Karpas-422 (cell line): ENCODE results near the gene ITFG1. TPM values are rescaled to one million over a fixed set of nuclear protein-coding genes. Genes with fewer than 3 reads are reported as not detected.

Experiments used
- DNase-seq: peaks from one replicate; pipeline ENCODE4 v3.0.0-alpha.2; 2015
- H2AFZ ChIP-seq: fragments of 200-600 bp; sonication (generic); 2 replicates; pipeline ENCODE4 v1.6.1; 2014; ENCODE audit warnings: antibody characterized with exemption, low read length, mixed read lengths
- H3K27ac ChIP-seq: fragments of 200-600 bp; sonication (generic); 2 replicates; pipeline ENCODE4 v1.5.1; 2014; ENCODE audit warnings: mild to moderate bottlenecking, low read length, moderate library complexity
- H3K27me3 ChIP-seq: fragments of 200-600 bp; sonication (generic); 2 replicates; pipeline ENCODE4 v1.6.1; 2014; ENCODE audit warnings: low read length, mixed read lengths
- H3K36me3 ChIP-seq: fragments of 200-600 bp; sonication (generic); 2 replicates; pipeline ENCODE4 v1.6.1; 2014; ENCODE audit warnings: low read length, mixed read lengths; ENCODE audit not compliant: insufficient read depth
- H3K4me1 ChIP-seq: fragments of 200-600 bp; sonication (generic); 2 replicates; pipeline ENCODE4 v1.6.1; 2014; ENCODE audit warnings: mild to moderate bottlenecking, low read length, mixed read lengths
- H3K4me2 ChIP-seq: fragments of 200-600 bp; sonication (generic); 2 replicates; pipeline ENCODE4 v1.6.1; 2014; ENCODE audit warnings: low read length, low read depth, mild to moderate bottlenecking; ENCODE audit not compliant: poor library complexity, severe bottlenecking
- H3K4me3 ChIP-seq: fragments of 200-600 bp; sonication (generic); 2 replicates; pipeline ENCODE4 v1.5.1; 2014; ENCODE audit warnings: mild to moderate bottlenecking, antibody characterized with exemption, low read length, mixed read lengths
- H3K79me2 ChIP-seq: fragments of 200-600 bp; sonication (generic); 2 replicates; pipeline ENCODE4 v1.6.1; 2014; ENCODE audit warnings: mild to moderate bottlenecking, low read length, mixed read lengths
- H3K9ac ChIP-seq: fragments of 200-600 bp; sonication (generic); 2 replicates; pipeline ENCODE4 v1.6.0; 2014; ENCODE audit warnings: low read length
- H3K9me2 ChIP-seq: fragments of 200-600 bp; sonication (generic), shearing (Covaris generic); replicated peaks from 2 replicates; pipeline ENCODE4 v1.6.0; 2014; ENCODE audit warnings: mild to moderate bottlenecking, low read length, moderate library complexity; ENCODE audit not compliant: insufficient read depth
- H3K9me3 ChIP-seq: fragments of 300-700, 200-600 bp; sonication (generic); 2 replicates; pipeline ENCODE4 v1.6.1; 2014; ENCODE audit warnings: low read length, mixed read lengths
- H4K20me1 ChIP-seq: fragments of 200-600 bp; sonication (generic); 2 replicates; pipeline ENCODE4 v1.6.1; 2014; ENCODE audit warnings: mild to moderate bottlenecking, antibody characterized with exemption, low read length, low read depth; ENCODE audit not compliant: insufficient read depth
- total RNA-seq: library from RNA; depleted of rRNA; stranded (reverse); fragments of >200 nt; shearing (Covaris generic); gene quantifications from 2 replicates; pipeline ENCODE4 v1.2.3, GENCODE V29; 2014; ENCODE audit warnings: low replicate concordance

Gene ITFG1
- total RNA-seq, 1 experiment from 2014 or later = 161 TPM

GRCh38 chr16:47311738-47312505, 148.9 kb downstream of the ITFG1 start:
- H3K4me3 ChIP-seq = peak overlapping the region; percentile 5; the same call in 1 of the 2 replicates
- H3K9me2 ChIP-seq = no peaks in the 10 kb centered on the region
- H3K36me3 ChIP-seq = peaks cover 11% of the 10 kb centered on the region; the same call in 1 of the 2 replicates
- H3K4me1 ChIP-seq = peaks cover 55% of the 10 kb centered on the region
- H3K27me3 ChIP-seq = no peaks in the 10 kb centered on the region
- no peaks in the 10 kb centered on the region for H4K20me1 ChIP-seq
- H3K9me3 ChIP-seq = no peaks in the 10 kb centered on the region
- peak overlapping the region; percentile 73 for H3K27ac ChIP-seq
- H3K9ac ChIP-seq = peak overlapping the region; percentile 21
- H3K4me2 ChIP-seq = peak overlapping the region; percentile 49
- peak; percentile 82 for DNase-seq
- no peak overlapping the region for H2AFZ ChIP-seq
- H3K79me2 ChIP-seq = peaks cover 14% of the 10 kb centered on the region; the same call in 1 of the 2 replicates

GRCh38 chr16:47310792-47311211, 150.1 kb downstream of the ITFG1 start:
- Histone ChIP-seq H4K20me1 (no peaks in the 10 kb centered on the region), H3K4me2 (peak overlapping the region; percentile 49), H3K27me3 (no peaks in the 10 kb centered on the region), H3K36me3 (peaks cover 12% of the 10 kb centered on the region; the same call in 1 of the 2 replicates), H3K79me2 (peaks cover 11% of the 10 kb centered on the region; the same call in 1 of the 2 replicates), H3K4me1 (peaks cover 47% of the 10 kb centered on the region), H3K9ac (no peak overlapping the region), H3K27ac (peak overlapping the region; percentile 73), H3K4me3 (no peak overlapping the region), H2AFZ (no peak overlapping the region), H3K9me3 (no peaks in the 10 kb centered on the region), H3K9me2 (no peaks in the 10 kb centered on the region)
- DNase-seq = peak; percentile 63

DNA sequence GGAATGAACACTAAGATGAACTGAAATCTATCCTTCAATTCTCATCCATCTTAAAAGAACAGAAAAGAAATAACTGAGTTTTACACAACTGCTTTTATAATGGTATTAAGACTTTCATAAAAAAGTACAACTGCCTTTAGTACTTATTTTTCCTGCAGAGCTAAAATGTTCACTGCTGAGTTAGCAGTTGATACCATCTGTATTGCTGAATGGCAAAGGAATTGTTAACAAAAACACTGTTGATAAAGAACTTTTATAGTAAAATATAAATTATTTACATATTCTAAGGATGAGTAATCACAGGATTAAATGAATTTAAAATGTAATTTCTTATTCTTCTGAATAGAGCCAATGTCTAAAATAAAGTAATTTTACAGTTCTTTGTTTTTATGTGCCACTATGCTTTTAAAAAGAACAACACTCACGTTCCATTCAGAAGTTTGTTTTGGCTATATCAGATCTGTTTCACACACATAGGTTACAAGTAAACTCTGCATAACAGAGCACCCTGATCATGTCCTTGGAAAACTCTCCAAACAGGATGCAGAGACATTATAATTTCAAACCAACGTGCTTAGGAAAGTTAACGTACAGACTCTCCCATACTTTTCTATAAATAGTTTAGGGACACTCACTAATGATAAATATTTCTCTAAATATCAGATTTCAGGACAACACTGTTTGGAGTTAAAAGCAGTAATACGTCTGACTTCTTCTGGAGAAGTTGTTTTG, 151.1 kb downstream of the ITFG1 start:
- H3K27me3 ChIP-seq = no peaks in the 10 kb centered on the region
- DNase-seq = no peak
- peak overlapping the region; percentile 1; the same call in 1 of the 2 replicates for H3K27ac ChIP-seq
- no peaks in the 10 kb centered on the region for H3K9me3 ChIP-seq
- H3K9ac ChIP-seq = no peak overlapping the region
- H4K20me1 ChIP-seq = no peaks in the 10 kb centered on the region
- no peaks in the 10 kb centered on the region for H3K9me2 ChIP-seq
- peaks cover 11% of the 10 kb centered on the region; the same call in 1 of the 2 replicates for H3K79me2 ChIP-seq
- peaks cover 40% of the 10 kb centered on the region for H3K4me1 ChIP-seq
- no peak overlapping the region for H3K4me2 ChIP-seq
- H3K4me3 ChIP-seq = no peak overlapping the region
- no peak overlapping the region for H2AFZ ChIP-seq
- peaks cover 14% of the 10 kb centered on the region; the same call in 1 of the 2 replicates for H3K36me3 ChIP-seq

- Histone ChIP-seq H3K4me2 (no peak overlapping the region), H3K9me3 (no peaks in the 10 kb centered on the region), H3K79me2 (peaks cover 16% of the 10 kb centered on the region), H3K9ac (no peak overlapping the region), H3K27me3 (no peaks in the 10 kb centered on the region), H3K4me1 (peaks cover 34% of the 10 kb centered on the region), H4K20me1 (no peaks in the 10 kb centered on the region), H3K9me2 (no peaks in the 10 kb centered on the region), H3K27ac (no peak overlapping the region), H2AFZ (no peak overlapping the region), H3K4me3 (no peak overlapping the region), H3K36me3 (peaks cover 14% of the 10 kb centered on the region; the same call in 1 of the 2 replicates)
- no peak for DNase-seq
These were observed 152.3 kb downstream of the ITFG1 start for GRCh38 chr16:47308601-47309000.

GRCh38 chr16:47304563-47304962, 156.3 kb downstream of the ITFG1 start:
- peaks cover 14% of the 10 kb centered on the region for H3K36me3 ChIP-seq
- DNase-seq = no peak

DNA sequence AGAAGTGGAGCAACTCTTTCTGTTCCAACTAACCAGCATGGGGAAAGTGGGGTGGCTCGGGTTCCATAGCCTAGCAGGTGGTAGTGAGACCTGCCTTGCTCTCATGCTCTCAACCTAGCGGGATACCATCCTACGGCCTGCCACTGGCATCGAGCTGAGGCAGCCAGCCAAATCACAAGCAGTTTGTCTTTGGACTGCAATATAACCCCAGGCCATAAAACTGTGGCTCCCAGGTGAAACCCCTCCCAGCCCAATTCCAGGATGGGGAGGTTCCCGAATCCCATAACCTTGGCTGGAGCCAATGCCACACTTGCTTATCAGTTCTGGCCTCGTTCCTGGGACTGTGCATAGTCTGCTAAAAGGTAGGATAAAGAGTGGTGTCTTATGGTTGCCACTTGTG, 161.3 kb downstream of the ITFG1 start:
- no peak for DNase-seq
- Histone ChIP-seq H3K9me2 (no peaks in the 10 kb centered on the region), H3K9ac (no peak overlapping the region), H3K9me3 (peaks cover 3% of the 10 kb centered on the region; the same call in 1 of the 2 replicates), H3K4me3 (no peak overlapping the region), H3K4me2 (no peak overlapping the region), H2AFZ (no peak overlapping the region), H4K20me1 (no peaks in the 10 kb centered on the region), H3K36me3 (peaks cover 25% of the 10 kb centered on the region), H3K27ac (no peak overlapping the region), H3K4me1 (no peaks in the 10 kb centered on the region), H3K79me2 (peaks cover 4% of the 10 kb centered on the region; the same call in 1 of the 2 replicates), H3K27me3 (no peaks in the 10 kb centered on the region)

More at GRCh38 chr16:47304563-47304962, 156.3 kb downstream of the ITFG1 start:
- no peak overlapping the region for H2AFZ ChIP-seq
- no peaks in the 10 kb centered on the region for H3K9me2 ChIP-seq
- no peaks in the 10 kb centered on the region for H4K20me1 ChIP-seq
- H3K27ac ChIP-seq = no peak overlapping the region
- H3K27me3 ChIP-seq = no peaks in the 10 kb centered on the region
- no peak overlapping the region for H3K9ac ChIP-seq
- no peak overlapping the region for H3K4me2 ChIP-seq
- no peaks in the 10 kb centered on the region for H3K9me3 ChIP-seq
- H3K79me2 ChIP-seq = peaks cover 8% of the 10 kb centered on the region; the same call in 1 of the 2 replicates
- H3K4me3 ChIP-seq = no peak overlapping the region
- no peaks in the 10 kb centered on the region for H3K4me1 ChIP-seq

GRCh38 chr16:47284999-47285398, 175.9 kb downstream of the ITFG1 start:
- Histone ChIP-seq H3K9me3 (no peaks in the 10 kb centered on the region), H3K79me2 (no peaks in the 10 kb centered on the region), H4K20me1 (no peaks in the 10 kb centered on the region), H3K9me2 (no peaks in the 10 kb centered on the region), H3K4me2 (no peak overlapping the region), H3K27me3 (no peaks in the 10 kb centered on the region), H3K9ac (no peak overlapping the region), H2AFZ (no peak overlapping the region), H3K36me3 (peaks cover 19% of the 10 kb centered on the region), H3K27ac (no peak overlapping the region), H3K4me3 (no peak overlapping the region), H3K4me1 (no peaks in the 10 kb centered on the region)
- no peak for DNase-seq
